ENCODE data around the gene ADPRH. TPM values are rescaled to one million over a fixed set of nuclear protein-coding genes. Genes with fewer than 3 reads are reported as not detected.

The ADPRH gene
- total RNA-seq, 2 donors from 2014 or later = 7.8 to 11.8 TPM

DNA sequence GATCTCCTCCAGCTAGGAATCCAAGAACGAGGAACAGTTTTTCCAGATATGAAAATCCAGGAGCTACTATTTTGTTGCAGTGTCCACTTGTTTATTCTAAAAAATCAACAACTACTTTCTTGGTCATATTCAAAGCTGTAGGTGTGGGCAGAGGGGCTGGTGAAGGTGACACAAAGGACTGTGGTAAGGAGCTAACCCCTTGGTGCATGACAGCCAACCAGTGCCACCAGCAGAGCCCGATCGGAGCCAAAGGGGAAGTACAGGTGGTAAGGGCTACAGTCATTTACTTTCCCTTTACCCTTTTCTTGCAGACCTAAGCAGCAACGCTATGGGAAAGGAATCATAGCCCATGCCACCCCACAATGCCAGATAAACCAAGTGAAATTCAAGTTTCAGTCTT lies 49.1 kb downstream of the ADPRH start:
- TF ChIP-seq, protein P1, sequence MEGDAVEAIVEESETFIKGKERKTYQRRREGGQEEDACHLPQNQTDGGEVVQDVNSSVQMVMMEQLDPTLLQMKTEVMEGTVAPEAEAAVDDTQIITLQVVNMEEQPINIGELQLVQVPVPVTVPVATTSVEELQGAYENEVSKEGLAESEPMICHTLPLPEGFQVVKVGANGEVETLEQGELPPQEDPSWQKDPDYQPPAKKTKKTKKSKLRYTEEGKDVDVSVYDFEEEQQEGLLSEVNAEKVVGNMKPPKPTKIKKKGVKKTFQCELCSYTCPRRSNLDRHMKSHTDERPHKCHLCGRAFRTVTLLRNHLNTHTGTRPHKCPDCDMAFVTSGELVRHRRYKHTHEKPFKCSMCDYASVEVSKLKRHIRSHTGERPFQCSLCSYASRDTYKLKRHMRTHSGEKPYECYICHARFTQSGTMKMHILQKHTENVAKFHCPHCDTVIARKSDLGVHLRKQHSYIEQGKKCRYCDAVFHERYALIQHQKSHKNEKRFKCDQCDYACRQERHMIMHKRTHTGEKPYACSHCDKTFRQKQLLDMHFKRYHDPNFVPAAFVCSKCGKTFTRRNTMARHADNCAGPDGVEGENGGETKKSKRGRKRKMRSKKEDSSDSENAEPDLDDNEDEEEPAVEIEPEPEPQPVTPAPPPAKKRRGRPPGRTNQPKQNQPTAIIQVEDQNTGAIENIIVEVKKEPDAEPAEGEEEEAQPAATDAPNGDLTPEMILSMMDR (conservative IDR thresholded peaks at IDR 0.05) = no peak
- no peak for DNase-seq
- no peak overlapping the region for H3K4me3 ChIP-seq (ENCODE audit: low read length)
- no peaks in the 10 kb centered on the region for H3K27me3 ChIP-seq (ENCODE audit: control insufficient read depth, insufficient read depth, low read length, poor library complexity, severe bottlenecking)
- 95 to 96% methylated on average over 3 to 4 of the region's 4 CpGs for WGBS, 2 experiments (ENCODE audit: insufficient coverage in 1 of 2, insufficient read length in 1 of 2)
- peaks cover 4% of the 10 kb centered on the region for H3K27me3 Mint-ChIP-seq (ENCODE audit: insufficient read depth)
- H3K9me3 ChIP-seq (ENCODE audit: control insufficient read depth, low read length) = peaks cover 4% of the 10 kb centered on the region
- H3K4me1 ChIP-seq (ENCODE audit: control insufficient read depth, insufficient read depth, low read length) = peaks cover 3% of the 10 kb centered on the region
- H3K4me1 Mint-ChIP-seq = peaks cover 15% of the 10 kb centered on the region
- no peak overlapping the region for H3K4me3 Mint-ChIP-seq
- H3K27ac ChIP-seq (ENCODE audit: low read depth, low read length) = no peak overlapping the region
- no peaks in the 10 kb centered on the region for H3K9me3 Mint-ChIP-seq
- H3K9ac ChIP-seq (ENCODE audit: extremely low read depth, low read length, poor library complexity, severe bottlenecking) = no peak overlapping the region
- no peak overlapping the region for H3K27ac Mint-ChIP-seq
- H3K36me3 ChIP-seq (ENCODE audit: control insufficient read depth, insufficient read depth, low read length) = no peaks in the 10 kb centered on the region
- H3K36me3 Mint-ChIP-seq (ENCODE audit: low read depth) = no peaks in the 10 kb centered on the region

DNA sequence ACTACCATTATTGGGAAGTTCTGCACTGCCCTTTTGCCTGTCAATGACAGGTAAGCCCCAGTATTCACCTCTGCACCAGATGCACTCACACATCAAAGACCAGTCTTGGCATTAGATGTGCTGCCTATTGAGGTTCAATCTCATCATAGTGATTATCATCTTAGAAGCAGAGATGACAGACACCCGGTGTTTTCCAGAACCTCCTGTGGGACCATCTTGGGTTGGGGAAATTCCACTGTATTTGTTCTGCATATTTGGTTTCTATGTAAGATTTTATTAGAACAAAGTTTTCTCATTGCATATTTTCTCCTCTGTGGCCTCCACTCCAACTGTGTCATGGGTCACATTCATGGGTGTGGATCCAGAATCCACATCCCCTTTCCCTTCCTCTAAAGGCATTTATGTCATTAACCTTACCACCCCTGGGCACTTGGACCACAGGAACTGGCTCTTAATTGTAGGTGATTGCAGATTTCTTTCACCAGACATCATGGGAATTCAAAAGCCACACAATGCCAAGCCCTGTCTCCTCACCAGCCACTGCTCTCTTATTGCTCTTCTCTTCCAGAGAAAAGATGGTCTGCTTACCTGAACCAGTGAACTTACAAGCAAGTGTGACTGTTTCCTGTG lies 49.6 kb downstream of the ADPRH start:
- DNase-seq = no peak
- H3K4me3 Mint-ChIP-seq = no peak overlapping the region
- H3K27ac Mint-ChIP-seq = no peak overlapping the region
- Histone ChIP-seq H3K4me1 (ENCODE audit: control insufficient read depth, insufficient read depth, low read length) (peaks cover 3% of the 10 kb centered on the region), H3K9me3 (ENCODE audit: control insufficient read depth, low read length) (peaks cover 4% of the 10 kb centered on the region), H3K9ac (ENCODE audit: extremely low read depth, low read length, poor library complexity, severe bottlenecking) (no peak overlapping the region), H3K36me3 (ENCODE audit: control insufficient read depth, insufficient read depth, low read length) (no peaks in the 10 kb centered on the region), H3K4me3 (ENCODE audit: low read length) (no peak overlapping the region), H3K27me3 (ENCODE audit: control insufficient read depth, insufficient read depth, low read length, poor library complexity, severe bottlenecking) (no peaks in the 10 kb centered on the region), H3K27ac (ENCODE audit: low read depth, low read length) (no peak overlapping the region)
- peaks cover 4% of the 10 kb centered on the region for H3K27me3 Mint-ChIP-seq (ENCODE audit: insufficient read depth)
- WGBS, 2 experiments (ENCODE audit: insufficient coverage in 1 of 2, insufficient read length in 1 of 2) = 95 to 100% methylated on average over 1 of the region's 1 CpG
- H3K9me3 Mint-ChIP-seq = no peaks in the 10 kb centered on the region
- H3K36me3 Mint-ChIP-seq (ENCODE audit: low read depth) = no peaks in the 10 kb centered on the region
- H3K4me1 Mint-ChIP-seq = peaks cover 15% of the 10 kb centered on the region
- TF ChIP-seq, protein P1 (conservative IDR thresholded peaks at IDR 0.05) = no peak

DNA sequence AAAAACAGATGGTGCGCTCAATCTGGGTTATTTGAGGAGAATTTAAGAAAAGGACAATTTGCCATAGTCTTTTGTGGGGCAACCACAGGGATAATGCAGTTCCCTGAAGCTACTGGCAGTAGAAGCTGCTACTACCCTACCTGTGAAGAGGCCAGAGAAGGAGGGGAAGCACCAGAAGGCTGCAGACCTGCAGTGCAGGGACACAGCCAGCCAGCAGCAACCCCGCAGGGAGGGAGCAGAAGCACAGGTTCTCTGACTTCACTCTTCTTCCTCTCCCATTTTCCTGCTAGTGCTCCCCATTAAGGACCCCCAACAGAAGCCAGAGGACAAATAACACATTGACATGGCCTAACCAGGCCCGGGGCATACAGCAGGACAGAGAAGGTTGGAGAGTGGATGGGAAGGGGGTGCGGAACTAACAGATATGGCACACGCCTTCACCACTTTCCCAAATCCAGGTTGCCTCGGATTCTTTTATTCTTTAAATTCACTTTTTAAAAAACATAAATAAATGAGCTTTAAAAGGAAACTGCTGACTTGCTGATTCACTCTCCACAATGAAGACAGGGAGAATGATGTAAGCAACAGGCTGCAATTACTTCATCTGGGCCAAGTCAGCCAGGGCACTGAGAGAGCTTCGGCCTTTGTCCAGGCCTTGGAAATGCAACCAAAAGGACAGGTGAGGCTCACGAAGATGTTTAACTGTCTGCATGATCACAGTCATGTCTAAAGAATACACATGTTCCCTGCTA lies 51.0 kb downstream of the ADPRH start:
- H3K4me3 Mint-ChIP-seq = no peak overlapping the region

More for the DNA sequence above, 51.0 kb downstream of the ADPRH start:
- H3K27ac ChIP-seq (ENCODE audit: low read depth, low read length) = no peak overlapping the region
- H3K9ac ChIP-seq (ENCODE audit: extremely low read depth, low read length, poor library complexity, severe bottlenecking) = no peak overlapping the region
- H3K4me1 ChIP-seq (ENCODE audit: control insufficient read depth, insufficient read depth, low read length) = peaks cover 3% of the 10 kb centered on the region
- H3K9me3 ChIP-seq (ENCODE audit: control insufficient read depth, low read length) = no peaks in the 10 kb centered on the region
- H3K27me3 ChIP-seq (ENCODE audit: control insufficient read depth, insufficient read depth, low read length, poor library complexity, severe bottlenecking) = no peaks in the 10 kb centered on the region
- peaks cover 4% of the 10 kb centered on the region for H3K27me3 Mint-ChIP-seq (ENCODE audit: insufficient read depth)
- DNase-seq = peak; percentile 58
- H3K36me3 Mint-ChIP-seq (ENCODE audit: low read depth) = no peaks in the 10 kb centered on the region
- H3K9me3 Mint-ChIP-seq = no peaks in the 10 kb centered on the region
- no peak overlapping the region for H3K4me3 ChIP-seq (ENCODE audit: low read length)
- 92 to 100% methylated on average over 3 to 8 of the region's 8 CpGs for WGBS, 2 experiments (ENCODE audit: insufficient coverage in 1 of 2, insufficient read length in 1 of 2)
- no peak overlapping the region for H3K27ac Mint-ChIP-seq
- peaks cover 13% of the 10 kb centered on the region for H3K4me1 Mint-ChIP-seq
- H3K36me3 ChIP-seq (ENCODE audit: control insufficient read depth, insufficient read depth, low read length) = no peaks in the 10 kb centered on the region
- TF ChIP-seq, protein P1 (conservative IDR thresholded peaks at IDR 0.05) = peak; percentile 26

Measured in endodermal cell (in vitro differentiated cells).